Skeletal muscle tissue (tissue), 4 donors: ENCODE results near the gene NDUFS5. TPM values are rescaled to one million over a fixed set of nuclear protein-coding genes. Genes with fewer than 3 reads are reported as not detected.
A peak's percentile ranks its signal among the peaks of the same experiment; 100 is the strongest.
"Not testable (repeated sequence)": the region's sequence is repeated elsewhere in the genome, so short reads cannot be mapped to it uniquely, and the experiment has no call there.

Experiments used
- H3K27ac ChIP-seq: one replicate; pipeline ENCODE4 v1.7.0; 2013; ENCODE audit warnings: mild to moderate bottlenecking, low read depth, low read length, inconsistent platforms
- H3K27me3 ChIP-seq, 3 donors: one replicate each; pipeline ENCODE4 v1.7.0; 2013; ENCODE audit warnings: low read length in 3 of 3; ENCODE audit not compliant: control insufficient read depth in 3 of 3, insufficient read depth in 3 of 3
- H3K36me3 ChIP-seq, 3 donors: one replicate each; pipeline ENCODE4 v1.7.0; 2013; ENCODE audit warnings: low read length in 3 of 3; ENCODE audit not compliant: control insufficient read depth in 3 of 3, insufficient read depth in 3 of 3
- H3K4me1 ChIP-seq, 3 donors: one replicate each; pipeline ENCODE4 v1.7.0; 2013; ENCODE audit warnings: low read length in 3 of 3, mild to moderate bottlenecking in 3 of 3; ENCODE audit not compliant: control insufficient read depth in 3 of 3, insufficient read depth in 3 of 3
- H3K4me3 ChIP-seq, 3 donors: one replicate each; pipeline ENCODE4 v1.7.0; 2013; ENCODE audit warnings: low read length in 3 of 3
- H3K9ac ChIP-seq, 3 donors: one replicate each; pipeline ENCODE4 v1.7.0; 2013; ENCODE audit warnings: low read length in 3 of 3, mild to moderate bottlenecking in 3 of 3, moderate library complexity in 2 of 3, low read depth in 1 of 3
- H3K9me3 ChIP-seq, 3 donors: one replicate each; pipeline ENCODE4 v1.7.0; 2013; ENCODE audit warnings: low read length in 3 of 3; ENCODE audit not compliant: control insufficient read depth in 3 of 3
- total RNA-seq: library from RNA; depleted of rRNA; stranded (reverse); fragments of >200 nt; gene quantifications from one replicate; pipeline ENCODE4 v1.2.3, GENCODE V29; 2014
- donor health status: Osteomylitis.

Gene NDUFS5
- total RNA-seq, result 503 TPM

GRCh38 chr1:39026051-39026865, at the start of gene NDUFS5:
Gene NDUFS5, plus strand, starts transcription at chr1:39026350. Its CDS starts 2,375 bp downstream, at chr1:39028725.
- Histone ChIP-seq H3K36me3 (peaks cover 14 to 17% (median 15%) of the 10 kb centered on the region in 3 donors), H3K27ac (peak within 1 kb of the TSS; percentile 98), H3K27me3 (no peaks in the 10 kb centered on the region), H3K4me3 (peak within 1 kb of the TSS; percentile 99 to 100 (median 100)), H3K9me3 (no peaks in the 10 kb centered on the region), H3K4me1 (peaks cover 5 to 20% (median 12%) of the 10 kb centered on the region in 3 donors), H3K9ac (peak within 1 kb of the TSS; percentile 98 to 100 (median 99))

GRCh38 chr1:38977399-38978244, 48.5 kb upstream of the NDUFS5 start:
- H3K27me3 ChIP-seq, H3K36me3 ChIP-seq, H3K4me3 ChIP-seq: not testable (repeated sequence)

GRCh38 chr1:38978245-38978542, 48.0 kb upstream of the NDUFS5 start:
- H3K9ac ChIP-seq, H3K4me1 ChIP-seq: not testable (repeated sequence)

More at GRCh38 chr1:38977399-38978244, 48.5 kb upstream of the NDUFS5 start:
- H3K9me3 ChIP-seq, H3K9ac ChIP-seq, H3K27ac ChIP-seq, H3K4me1 ChIP-seq: not testable (repeated sequence)

GRCh38 chr1:38979380-38979779, 46.8 kb upstream of the NDUFS5 start:
- H3K4me1 ChIP-seq, H3K9me3 ChIP-seq, H3K9ac ChIP-seq, H3K27me3 ChIP-seq, H3K36me3 ChIP-seq, H3K27ac ChIP-seq, H3K4me3 ChIP-seq: not testable (repeated sequence)

More at GRCh38 chr1:38978245-38978542, 48.0 kb upstream of the NDUFS5 start:
- H3K4me3 ChIP-seq, H3K27ac ChIP-seq, H3K36me3 ChIP-seq, H3K9me3 ChIP-seq, H3K27me3 ChIP-seq: not testable (repeated sequence)

- H3K4me3 ChIP-seq, result no peak overlapping the region
- H3K36me3 ChIP-seq, result no peaks in the 10 kb centered on the region
- H3K27me3 ChIP-seq, result no peaks in the 10 kb centered on the region
- H3K27ac ChIP-seq, result peak overlapping the region; percentile 64
- H3K9me3 ChIP-seq, result no peaks in the 10 kb centered on the region
- H3K4me1 ChIP-seq, result peaks cover 10 to 15% (median 13%) of the 10 kb centered on the region in 3 donors
- H3K9ac ChIP-seq, result no peak overlapping the region
Observed at GRCh38 chr1:38989979-38990378, 36.2 kb upstream of the NDUFS5 start.

- Histone ChIP-seq H3K9me3 (no peaks in the 10 kb centered on the region), H3K4me1 (peaks cover 10 to 15% (median 13%) of the 10 kb centered on the region in 3 donors), H3K27ac (peak overlapping the region; percentile 64), H3K27me3 (no peaks in the 10 kb centered on the region), H3K36me3 (peaks cover 0 to 2% (median 0%) of the 10 kb centered on the region in 3 donors), H3K4me3 (peak overlapping the region; percentile 56 to 86 (median 77)), H3K9ac (peak overlapping the region; percentile 70 to 82 (median 80))
Observed at GRCh38 chr1:38990386-38990737, 35.8 kb upstream of the NDUFS5 start.

- peaks cover 0 to 4% (median 0%) of the 10 kb centered on the region in 3 donors for H3K36me3 ChIP-seq
- H3K9ac ChIP-seq, result peak within 1 kb of the TSS; percentile 76 to 85 (median 82)
- no peaks in the 10 kb centered on the region for H3K27me3 ChIP-seq
- H3K9me3 ChIP-seq, result no peaks in the 10 kb centered on the region
- peak within 1 kb of the TSS; percentile 77 to 86 (median 80) for H3K4me3 ChIP-seq
- H3K4me1 ChIP-seq, result peaks cover 10 to 15% (median 13%) of the 10 kb centered on the region in 3 donors
- peak within 1 kb of the TSS; percentile 84 for H3K27ac ChIP-seq
Observed at GRCh38 chr1:38990738-38991637, 35.2 kb upstream of the NDUFS5 start, which contains the start of gene AKIRIN1. Gene AKIRIN1, plus strand, starts transcription at chr1:38991276. Its CDS starts 105 bp downstream, at chr1:38991381.

GRCh38 chr1:38991638-38992411, 34.3 kb upstream of the NDUFS5 start:
- H3K4me3 ChIP-seq, result peak overlapping the region; percentile 77 to 85 (median 80)
- peak overlapping the region; percentile 75 to 85 (median 76) for H3K9ac ChIP-seq
- H3K36me3 ChIP-seq, result peaks cover 0 to 4% (median 1%) of the 10 kb centered on the region in 3 donors
- H3K27ac ChIP-seq, result peak overlapping the region; percentile 84
- peaks cover 10 to 18% (median 15%) of the 10 kb centered on the region in 3 donors for H3K4me1 ChIP-seq
- H3K9me3 ChIP-seq, result no peaks in the 10 kb centered on the region
- H3K27me3 ChIP-seq, result no peaks in the 10 kb centered on the region
